Dermis blood vessel endothelial cell (primary cell): ENCODE measurements around the gene RSPH1. TPM values are rescaled to one million over a fixed set of nuclear protein-coding genes. Genes with fewer than 3 reads are reported as not detected.

Experiments
- DNase-seq: peaks from one replicate; pipeline ENCODE4 v3.0.0; 2010
- total RNA-seq: library from RNA; depleted of rRNA; stranded (reverse); fragments of >200 nt; gene quantifications from 2 replicates; pipeline ENCODE4 v1.2.3, GENCODE V29; 2014

RSPH1 gene
- total RNA-seq, 1 donor from 2014 or later = not detected

GRCh38 chr21:42513151-42513984 lies 17.3 kb upstream of the RSPH1 start, which contains the start of gene SLC37A1:
SLC37A1 (plus strand) TSS chr21:42513852; CDS start chr21:42518455, 4,603 bp downstream.
- peak; percentile 18 for DNase-seq

- no peak for DNase-seq
Measured at GRCh38 chr21:42512346-42513034, 16.5 kb upstream of the RSPH1 start.

GRCh38 chr21:42509244-42509643 lies 13.2 kb upstream of the RSPH1 start:
- DNase-seq = peak; percentile 25

GRCh38 chr21:42508371-42508770 lies 12.3 kb upstream of the RSPH1 start:
- DNase-seq = no peak

- DNase-seq = no peak
Measured at GRCh38 chr21:42507418-42507817, 11.4 kb upstream of the RSPH1 start.

GRCh38 chr21:42505090-42505726 lies 9.2 kb upstream of the RSPH1 start:
- DNase-seq = no peak

GRCh38 chr21:42503711-42504110 lies 7.7 kb upstream of the RSPH1 start:
- no peak for DNase-seq

GRCh38 chr21:42500736-42501135 lies 4.7 kb upstream of the RSPH1 start:
- no peak for DNase-seq

- no peak for DNase-seq
Measured at GRCh38 chr21:42500225-42500624, 4.2 kb upstream of the RSPH1 start.

- DNase-seq = no peak
Measured at GRCh38 chr21:42499444-42500112, 3.6 kb upstream of the RSPH1 start.

- no peak for DNase-seq
Measured at GRCh38 chr21:42498012-42498411, 2.0 kb upstream of the RSPH1 start.

- DNase-seq = peak; percentile 17
Measured at GRCh38 chr21:42496839-42497202, 797 bp upstream of the RSPH1 start.

- DNase-seq = peak; percentile 39
Measured at GRCh38 chr21:42495765-42496119, 282 bp downstream of the RSPH1 start.

GRCh38 chr21:42495027-42495426 lies 997 bp downstream of the RSPH1 start:
- no peak for DNase-seq

GRCh38 chr21:42493109-42494060 lies 2.6 kb downstream of the RSPH1 start:
- no peak for DNase-seq

GRCh38 chr21:42492201-42492600 lies 3.8 kb downstream of the RSPH1 start:
- peak; percentile 7 for DNase-seq

GRCh38 chr21:42491328-42491727 lies 4.7 kb downstream of the RSPH1 start:
- DNase-seq = no peak

- DNase-seq = no peak
Measured at GRCh38 chr21:42490720-42491119, 5.3 kb downstream of the RSPH1 start.

GRCh38 chr21:42489991-42490390 lies 6.0 kb downstream of the RSPH1 start:
- no peak for DNase-seq

GRCh38 chr21:42489006-42489563 lies 6.9 kb downstream of the RSPH1 start:
- no peak for DNase-seq

- DNase-seq = no peak
Measured at GRCh38 chr21:42486531-42486930, 9.5 kb downstream of the RSPH1 start.

- DNase-seq = no peak
Measured at GRCh38 chr21:42486072-42486471, 10.0 kb downstream of the RSPH1 start.
